HepG2 (cell line): ENCODE data around the gene FCAR. TPM values are rescaled to one million over a fixed set of nuclear protein-coding genes. Genes with fewer than 3 reads are reported as not detected.
"Not testable (repeated sequence)": the region's sequence is repeated elsewhere in the genome, so short reads cannot be mapped to it uniquely, and the experiment has no call there.

Experiments
- ATAC-seq: fragments of 200-7000 bp; cut with Tn5 transposase; 3 replicates; pipeline ENCODE4 v1.9.1; 2020; ENCODE audit warnings: mild to moderate bottlenecking, moderate library complexity
- BruUV-seq: library from RNA; stranded (reverse); fragments of 400-500 nt; replicated peaks from 2 replicates; lab custom pipeline; 2021; lab: Mats Ljungman, UMichigan
- CTCF ChIA-PET: fragments of 300-600 bp; formaldehyde crosslinking; extraction: SDS; loops from one replicate; lab custom pipeline; 2021; ENCODE audit warnings: low total read pairs, inconsistent platforms, low intra/inter-chr PET ratio; lab: Yijun Ruan, JAX
- POLR2A ChIA-PET: fragments of 350-600 bp; sonication (Branson Sonifier 250); formaldehyde crosslinking; loops from one replicate; lab custom pipeline; 2020; ENCODE audit warnings: antibody characterized with exemption, inconsistent platforms; lab: Yijun Ruan, JAX
- DNase-seq: peaks from one replicate; pipeline ENCODE4 v3.0.0-alpha.2; 2015; ENCODE audit warnings: low spot score
- FAIRE-seq: peaks from 3 replicates; lab custom pipeline; 2011; peaks lifted over from hg19 to GRCh38; lab: Jason Lieb, UNC
- H2AFZ ChIP-seq: one replicate; pipeline ENCODE4 v1.6.1; 2011; ENCODE audit warnings: low read length, inconsistent platforms
- H3K27ac ChIP-seq: fragments of 300-600 bp; 3 replicates; pipeline ENCODE4 v1.8.0; 2011; ENCODE audit warnings: mixed run types, mild to moderate bottlenecking, mixed read lengths, low read length, inconsistent platforms; ENCODE audit not compliant: insufficient read depth; ENCODE audit errors: extremely low read length
- H3K27me3 ChIP-seq, 2 experiments: fragments of 200-600 bp in 1 of 2; 2 replicates in 1 of 2; 3 replicates in 1 of 2; pipeline versions ENCODE4 v1.6.0 to v1.8.0; 2011; ENCODE audit warnings: low read length in 2 of 2, mild to moderate bottlenecking in 2 of 2, moderate library complexity in 2 of 2, inconsistent platforms in 1 of 2; ENCODE audit not compliant: insufficient read depth in 2 of 2, control insufficient read depth in 1 of 2
- H3K36me3 ChIP-seq, 2 experiments: fragments of 200-600 bp in 1 of 2; replicated peaks in 1 of 2; 2 replicates in 1 of 2; 3 replicates in 1 of 2; pipeline versions ENCODE4 v1.5.1 to v1.8.0; 2011; ENCODE audit warnings: low read length in 2 of 2, inconsistent platforms in 1 of 2; ENCODE audit not compliant: insufficient read depth in 2 of 2, control insufficient read depth in 1 of 2
- H3K4me1 ChIP-seq: 2 replicates; pipeline ENCODE4 v1.5.1; 2012; ENCODE audit warnings: low read length, inconsistent platforms; ENCODE audit not compliant: insufficient read depth
- H3K4me2 ChIP-seq: 2 replicates; pipeline ENCODE4 v1.6.0; 2011; ENCODE audit warnings: low read depth, low read length, inconsistent platforms
- H3K4me3 ChIP-seq, 3 experiments: fragments of 200-600 bp in 1 of 3; sonication (generic), shearing (Covaris generic) in 1 of 3; replicated peaks in 1 of 3; 2 replicates each; pipeline ENCODE4 v1.5.1; 2011 to 2016; ENCODE audit warnings: low read length in 3 of 3, inconsistent platforms in 2 of 3, low read depth in 2 of 3, mild to moderate bottlenecking in 2 of 3, control low read depth in 1 of 3, mixed read lengths in 1 of 3; ENCODE audit not compliant: insufficient read depth in 1 of 3
- H3K79me2 ChIP-seq: one replicate; pipeline ENCODE4 v1.6.1; 2011; ENCODE audit warnings: low read length, inconsistent platforms; ENCODE audit not compliant: insufficient read depth
- H3K9ac ChIP-seq: 2 replicates; pipeline ENCODE4 v1.6.0; 2011; ENCODE audit warnings: mild to moderate bottlenecking, low read depth, low read length, inconsistent platforms; ENCODE audit not compliant: insufficient read depth
- H3K9me3 ChIP-seq: 2 replicates; pipeline ENCODE4 v1.5.1; 2012; ENCODE audit warnings: mild to moderate bottlenecking, low read length
- H4K20me1 ChIP-seq: 2 replicates; pipeline ENCODE4 v1.6.0; 2011; ENCODE audit warnings: inconsistent platforms, mild to moderate bottlenecking, low read length, moderate library complexity; ENCODE audit not compliant: insufficient read depth
- FOXJ3 ChIP-seq: sonication (generic); formaldehyde crosslinking; IDR thresholded peaks from 2 replicates; pipeline ENCODE4 v1.4.0; 2020; ENCODE audit warnings: missing genetic modification reagents, mild to moderate bottlenecking, borderline replicate concordance
- RARA ChIP-seq: IDR thresholded peaks from 2 replicates; pipeline ENCODE4 v1.6.1; 2016; ENCODE audit warnings: missing genetic modification reagents, missing compliant biosample characterization
- ZNF124 ChIP-seq: sonication (generic); formaldehyde crosslinking; IDR thresholded peaks from 2 replicates; pipeline ENCODE4 v1.4.0; 2020; ENCODE audit warnings: missing genetic modification reagents
- ZNF24 ChIP-seq: fragments of 450-650 bp; IDR thresholded peaks from 2 replicates; pipeline ENCODE4 v1.6.1; 2017; ENCODE audit warnings: antibody characterized with exemption, mild to moderate bottlenecking
- ZNF782 ChIP-seq: sonication (generic); formaldehyde crosslinking; IDR thresholded peaks from 2 replicates; pipeline ENCODE4 v1.4.0; 2020; ENCODE audit warnings: missing genetic modification reagents, mild to moderate bottlenecking, borderline replicate concordance
- WGBS: methylation state at CpG from one replicate; pipeline ENCODE4 v1.1.6; 2017; ENCODE audit warnings: low lambda C conversion rate; 5-methylcytosine and 5-hydroxymethylcytosine counted together
- in situ Hi-C: cut with HindIII; loops from 2 replicates; pipeline ENCODE4 v1.10.0; 2017; ENCODE audit warnings: low pct_unique_long_range_greater_than_20kb; ENCODE audit not compliant: extremely low pct_ligation_motif_present
- intact Hi-C: fragments of 100-400 bp; cut with micrococcal nuclease; formaldehyde crosslinking; loops from one replicate; pipeline ENCODE4 v1.10.0; 2022; ENCODE audit not compliant: unreplicated experiment
- polyA plus RNA-seq, 8 experiments: library from polyadenylated mRNA; depleted of rRNA in 3 of 8; stranded (reverse) in 7 of 8; unstranded in 1 of 8; fragments of >200 nt; fragmentation: Illumina TruSeq in 4 of 8; extraction: Trizol in 4 of 8; gene quantifications; 2 replicates each; pipeline versions ENCODE4 v1.2.1 to v1.2.3, GENCODE V29; 2011 to 2016; ENCODE audit warnings: low read depth in 4 of 8, missing spikeins in 1 of 8, mixed read lengths in 1 of 8; ENCODE audit not compliant: insufficient read depth in 1 of 8
- small RNA-seq, 3 experiments: library from RNA; depleted of rRNA; stranded (forward); fragments of <200 nt; gene quantifications; one replicate each; pipeline ENCODE3, GENCODE V24; 2012; ENCODE audit warnings: low read depth in 2 of 3, low replicate concordance in 1 of 3; ENCODE audit not compliant: insufficient read length in 3 of 3, insufficient read depth in 2 of 3
- total RNA-seq, 5 experiments: library from RNA; depleted of rRNA; stranded (reverse); fragments of >200 nt; fragmentation: Illumina TruSeq; extraction: Trizol; gene quantifications; 2 replicates each; pipeline ENCODE4 v1.2.3, GENCODE V29; 2016; ENCODE audit warnings: low read depth in 1 of 5
- TF ChIP-seq, protein P1 (sequence below): sonication (generic); formaldehyde crosslinking; conservative IDR thresholded peaks from 2 replicates; pipeline ENCODE4 v1.4.0; 2020; ENCODE audit warnings: missing genetic modification reagents

The FCAR gene
- total and polyA plus RNA-seq, 2 of the 13 experiments (the other 11 are each of a cell fraction or from before 2014, with no cell fraction given), result not detected

DNA sequence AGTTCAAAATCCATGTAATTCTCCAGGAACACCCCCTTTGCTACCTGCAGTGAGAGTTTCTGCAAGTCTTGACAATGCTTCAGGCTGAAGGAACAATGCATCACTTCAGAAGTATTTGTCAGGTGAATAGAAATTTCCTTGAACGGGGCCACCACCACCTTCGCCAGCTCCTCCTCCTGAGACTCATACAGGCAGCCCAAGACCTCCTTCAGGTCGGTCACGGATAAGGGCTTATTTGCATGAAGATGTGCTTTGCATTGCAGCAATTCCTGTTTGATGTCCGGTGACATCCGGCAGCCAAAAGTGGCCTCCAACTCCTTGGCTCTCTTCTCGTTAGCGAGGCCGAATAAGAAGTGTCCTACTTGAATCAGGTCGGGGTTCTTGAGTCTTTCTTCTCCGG lies 64.9 kb downstream of the FCAR start:
- intact Hi-C loops, result no loop called here
- no peak overlapping the region for H3K4me2 ChIP-seq
- peaks cover 5 to 19% of the 10 kb centered on the region in 2 experiments; a peak in 4 of 5 replicates for H3K27me3 ChIP-seq
- WGBS, result 80% methylated on average over 6 of the region's 11 CpGs
- no peaks in the 10 kb centered on the region for H4K20me1 ChIP-seq
- ChIA-PET POLR2A (no interaction called here), CTCF (no interaction called here)
- H3K9ac ChIP-seq, result no peak overlapping the region
- H3K36me3 ChIP-seq, result no peaks in the 10 kb centered on the region
- FAIRE-seq, result no peak
- in situ Hi-C loops, result no loop called here
- no peak for DNase-seq
- H3K4me1 ChIP-seq, result no peaks in the 10 kb centered on the region
- TF ChIP-seq ZNF124 (CRISPR knock-in tag) (no peak), FOXJ3 (CRISPR knock-in tag) (no peak), ZNF782 (CRISPR knock-in tag) (no peak), ZNF24 (no peak), RARA (CRISPR knock-in tag) (no peak)
- TF ChIP-seq, protein P1, sequence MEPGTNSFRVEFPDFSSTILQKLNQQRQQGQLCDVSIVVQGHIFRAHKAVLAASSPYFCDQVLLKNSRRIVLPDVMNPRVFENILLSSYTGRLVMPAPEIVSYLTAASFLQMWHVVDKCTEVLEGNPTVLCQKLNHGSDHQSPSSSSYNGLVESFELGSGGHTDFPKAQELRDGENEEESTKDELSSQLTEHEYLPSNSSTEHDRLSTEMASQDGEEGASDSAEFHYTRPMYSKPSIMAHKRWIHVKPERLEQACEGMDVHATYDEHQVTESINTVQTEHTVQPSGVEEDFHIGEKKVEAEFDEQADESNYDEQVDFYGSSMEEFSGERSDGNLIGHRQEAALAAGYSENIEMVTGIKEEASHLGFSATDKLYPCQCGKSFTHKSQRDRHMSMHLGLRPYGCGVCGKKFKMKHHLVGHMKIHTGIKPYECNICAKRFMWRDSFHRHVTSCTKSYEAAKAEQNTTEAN (CRISPR knock-in tag), result no peak
- BruUV-seq, result no TSS peak
- no peak overlapping the region for H2AFZ ChIP-seq
- no peak overlapping the region for H3K4me3 ChIP-seq
- H3K27ac ChIP-seq, result no peak overlapping the region
- no peaks in the 10 kb centered on the region for H3K9me3 ChIP-seq
- ATAC-seq, result no peak
- H3K79me2 ChIP-seq, result no peaks in the 10 kb centered on the region

DNA sequence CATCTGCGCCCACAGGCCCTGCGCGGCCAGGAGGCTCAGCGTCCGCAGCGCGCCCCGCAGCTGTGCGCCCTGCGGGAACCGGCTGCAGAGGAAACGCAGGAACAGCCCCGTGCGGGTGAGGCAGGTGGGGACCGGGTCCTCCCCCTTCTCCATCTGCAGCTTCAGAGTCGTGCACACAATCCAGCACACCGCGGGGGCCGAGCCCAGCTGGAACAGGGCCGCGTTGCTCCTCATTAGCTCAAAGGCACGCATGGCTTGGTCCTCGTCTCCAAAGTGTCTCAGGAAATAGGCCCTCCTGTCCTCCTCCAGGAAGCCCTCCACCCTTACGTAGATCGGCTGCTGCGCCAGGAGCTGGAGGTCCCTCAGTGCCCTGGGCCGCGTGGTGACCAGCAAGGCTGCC lies 65.5 kb downstream of the FCAR start:
- H3K36me3 ChIP-seq, POLR2A ChIA-PET, H3K9me3 ChIP-seq, ATAC-seq, H2AFZ ChIP-seq, H3K4me2 ChIP-seq, DNase-seq, in situ Hi-C loops, CTCF ChIA-PET, H3K79me2 ChIP-seq, BruUV-seq, H3K4me3 ChIP-seq, H4K20me1 ChIP-seq, H3K27ac ChIP-seq, FAIRE-seq, H3K4me1 ChIP-seq, intact Hi-C loops, H3K9ac ChIP-seq: not testable (repeated sequence)
- no CpG with 5 or more reads among the region's 28 CpGs for WGBS
- H3K27me3 ChIP-seq, result peaks cover 5 to 23% of the 10 kb centered on the region in 2 experiments; a peak in 3 of 5 replicates

Small RNA genes within 50 kb of the gene (small RNA-seq; reads per million reads assigned to genes)
- gene RNU6-222P, result 0.41 to 42.5 (median 20.5) reads per million in 3 experiments

Other genes starting within 250 kb of the FCAR start
- gene LILRB1, start 243.8 kb upstream of the FCAR start, total RNA-seq (2016; rRNA removed; fragmentation: Illumina TruSeq; extraction: Trizol), result not detected in 2 replicates
- not detected in 2 replicates for gene LILRB1, start 243.8 kb upstream of the FCAR start, polyA plus RNA-seq (2011; rRNA removed)
- not detected in 2 replicates for gene LILRB4, start 211.2 kb upstream of the FCAR start, total RNA-seq (2016; rRNA removed; fragmentation: Illumina TruSeq; extraction: Trizol)
- gene LILRB4, start 211.2 kb upstream of the FCAR start, polyA plus RNA-seq (2011; rRNA removed), result not detected in 2 replicates
- gene KIR3DL3, start 149.8 kb upstream of the FCAR start, total RNA-seq (2016; rRNA removed; fragmentation: Illumina TruSeq; extraction: Trizol), result not detected in 2 replicates
- gene KIR3DL3, start 149.8 kb upstream of the FCAR start, polyA plus RNA-seq (2011; rRNA removed), result not detected in 2 replicates
- not detected in 2 replicates for gene KIR2DL3, start 135.7 kb upstream of the FCAR start, total RNA-seq (2016; rRNA removed; fragmentation: Illumina TruSeq; extraction: Trizol)
- not detected in 2 replicates for gene KIR2DL3, start 135.7 kb upstream of the FCAR start, polyA plus RNA-seq (2011; rRNA removed)
- not detected in 2 replicates for gene KIR2DL1, start 104.4 kb upstream of the FCAR start, total RNA-seq (2016; rRNA removed; fragmentation: Illumina TruSeq; extraction: Trizol)
- not detected in 2 replicates for gene KIR2DL1, start 104.4 kb upstream of the FCAR start, polyA plus RNA-seq (2011; rRNA removed)
- gene KIR2DL4, start 70.6 kb upstream of the FCAR start, total RNA-seq (2016; rRNA removed; fragmentation: Illumina TruSeq; extraction: Trizol), result not detected in 2 replicates
- gene KIR2DL4, start 70.6 kb upstream of the FCAR start, polyA plus RNA-seq (2011; rRNA removed), result not detected in 2 replicates
- gene KIR3DL1, start 57.8 kb upstream of the FCAR start, total RNA-seq (2016; rRNA removed; fragmentation: Illumina TruSeq; extraction: Trizol), result not detected in 2 replicates
- gene KIR3DL1, start 57.8 kb upstream of the FCAR start, polyA plus RNA-seq (2011; rRNA removed), result not detected in 2 replicates
- gene KIR2DS4, start 41.6 kb upstream of the FCAR start, total RNA-seq (2016; rRNA removed; fragmentation: Illumina TruSeq; extraction: Trizol), result not detected in 2 replicates
- not detected in 2 replicates for gene KIR2DS4, start 41.6 kb upstream of the FCAR start, polyA plus RNA-seq (2011; rRNA removed)
- not detected in 2 replicates for gene KIR3DL2, start 23.8 kb upstream of the FCAR start, total RNA-seq (2016; rRNA removed; fragmentation: Illumina TruSeq; extraction: Trizol)
- gene KIR3DL2, start 23.8 kb upstream of the FCAR start, polyA plus RNA-seq (2011; rRNA removed), result not detected in 2 replicates
- gene NCR1, start 31.9 kb downstream of the FCAR start, total RNA-seq (2016; rRNA removed; fragmentation: Illumina TruSeq; extraction: Trizol), result not detected in 2 replicates
- gene NCR1, start 31.9 kb downstream of the FCAR start, polyA plus RNA-seq (2011; rRNA removed), result not detected in 2 replicates
- not detected in 2 replicates for gene NLRP7, start 73.3 kb downstream of the FCAR start, total RNA-seq (2016; rRNA removed; fragmentation: Illumina TruSeq; extraction: Trizol)
- gene NLRP7, start 73.3 kb downstream of the FCAR start, polyA plus RNA-seq (2011; rRNA removed), result not detected in 2 replicates
- gene NLRP2, start 92.1 kb downstream of the FCAR start, total RNA-seq (2016; rRNA removed; fragmentation: Illumina TruSeq; extraction: Trizol), result not detected in 2 replicates
- not detected in 2 replicates for gene NLRP2, start 92.1 kb downstream of the FCAR start, polyA plus RNA-seq (2011; rRNA removed)
- gene GP6, start 164.0 kb downstream of the FCAR start, total RNA-seq (2016; rRNA removed; fragmentation: Illumina TruSeq; extraction: Trizol), result not detected in 2 replicates
- gene GP6, start 164.0 kb downstream of the FCAR start, polyA plus RNA-seq (2011; rRNA removed), result 0.05 and 0.08 TPM in 2 replicates
- gene RDH13, start 188.9 kb downstream of the FCAR start, total RNA-seq (2016; rRNA removed; fragmentation: Illumina TruSeq; extraction: Trizol), result 19.1 and 21.5 TPM in 2 replicates
- gene RDH13, start 188.9 kb downstream of the FCAR start, polyA plus RNA-seq (2011; rRNA removed), result 13.4 and 16.6 TPM in 2 replicates
- gene EPS8L1, start 201.6 kb downstream of the FCAR start, total RNA-seq (2016; rRNA removed; fragmentation: Illumina TruSeq; extraction: Trizol), result 2.3 and 3.0 TPM in 2 replicates
- 6.3 and 6.6 TPM in 2 replicates for gene EPS8L1, start 201.6 kb downstream of the FCAR start, polyA plus RNA-seq (2011; rRNA removed)
- gene PPP1R12C, start 243.4 kb downstream of the FCAR start, total RNA-seq (2016; rRNA removed; fragmentation: Illumina TruSeq; extraction: Trizol), result 13.0 and 29.7 TPM in 2 replicates
- gene PPP1R12C, start 243.4 kb downstream of the FCAR start, polyA plus RNA-seq (2011; rRNA removed), result 30.3 and 40.4 TPM in 2 replicates